ENCODE results near the gene U2AF1L4. TPM values are rescaled to one million over a fixed set of nuclear protein-coding genes. Genes with fewer than 3 reads are reported as not detected.

The U2AF1L4 gene
- total RNA-seq, 2 donors from 2014 or later, result 26.2 to 83.4 TPM

- intact Hi-C loops (cut with DNase I), result no loop called here
- Histone ChIP-seq H3K27ac (no peak overlapping the region), H3K4me3 (no peak overlapping the region), H3K27me3 (no peaks in the 10 kb centered on the region), H3K36me3 (replicated peaks in 1 of 2; ENCODE audit: insufficient read depth in 1 of 2, low read depth in 2 of 2) (no peaks in the 10 kb centered on the region), H3K9me3 (no peaks in the 10 kb centered on the region), H3K4me1 (no peaks in the 10 kb centered on the region)
- DNase-seq (no peak), ATAC-seq (no peak)
- 82% methylated on average over 22 to 28 of the region's 45 CpGs for WGBS, 2 donors
- TF ChIP-seq POLR2A (IDR thresholded peaks at IDR 0.05) (no peak), CTCF (IDR thresholded peaks at IDR 0.05) (no peak)
Measured at GRCh38 chr19:35784503-35785338, 39.5 kb upstream of the U2AF1L4 start.

GRCh38 chr19:35783469-35784434, 38.5 kb upstream of the U2AF1L4 start:
- Histone ChIP-seq H3K27me3 (no peaks in the 10 kb centered on the region), H3K4me3 (no peak overlapping the region), H3K36me3 (replicated peaks in 1 of 2; ENCODE audit: insufficient read depth in 1 of 2, low read depth in 2 of 2) (no peaks in the 10 kb centered on the region), H3K4me1 (no peaks in the 10 kb centered on the region), H3K9me3 (no peaks in the 10 kb centered on the region), H3K27ac (no peak overlapping the region)
- WGBS, 2 donors, result 90 to 91% methylated on average over 19 to 25 of the region's 28 CpGs
- intact Hi-C loops (cut with DNase I), result no loop called here
- no peak for ATAC-seq
- TF ChIP-seq POLR2A (IDR thresholded peaks at IDR 0.05) (no peak), CTCF (IDR thresholded peaks at IDR 0.05) (no peak)
- no peak for DNase-seq

GRCh38 chr19:35782589-35782988, 37.4 kb upstream of the U2AF1L4 start:
- DNase-seq, result no peak
- no peaks in the 10 kb centered on the region for H3K4me1 ChIP-seq
- H3K36me3 ChIP-seq (replicated peaks in 1 of 2; ENCODE audit: insufficient read depth in 1 of 2, low read depth in 2 of 2), result no peaks in the 10 kb centered on the region
- H3K4me3 ChIP-seq, result no peak overlapping the region
- no peaks in the 10 kb centered on the region for H3K9me3 ChIP-seq
- H3K27me3 ChIP-seq, result no peaks in the 10 kb centered on the region
- intact Hi-C loops (cut with DNase I), result no loop called here
- H3K27ac ChIP-seq, result no peak overlapping the region
- TF ChIP-seq CTCF (IDR thresholded peaks at IDR 0.05) (no peak), POLR2A (IDR thresholded peaks at IDR 0.05) (no peak)
- no peak for ATAC-seq
- WGBS, 2 donors, result 91 to 95% methylated on average over 9 to 12 of the region's 12 CpGs

- ATAC-seq, result no peak
- H3K36me3 ChIP-seq (replicated peaks in 1 of 2; ENCODE audit: insufficient read depth in 1 of 2, low read depth in 2 of 2), result no peaks in the 10 kb centered on the region
Measured at GRCh38 chr19:35781650-35782049, 36.4 kb upstream of the U2AF1L4 start.

More at GRCh38 chr19:35781650-35782049, 36.4 kb upstream of the U2AF1L4 start:
- intact Hi-C loops (cut with DNase I), result no loop called here
- H3K4me1 ChIP-seq, result no peaks in the 10 kb centered on the region
- no peak for TF ChIP-seq CTCF (IDR thresholded peaks at IDR 0.05)
- TF ChIP-seq POLR2A (IDR thresholded peaks at IDR 0.05), result no peak
- 88 to 90% methylated on average over 9 of the region's 9 CpGs for WGBS, 2 donors
- H3K4me3 ChIP-seq, result no peak overlapping the region
- H3K9me3 ChIP-seq, result no peaks in the 10 kb centered on the region
- DNase-seq, result no peak
- no peak overlapping the region for H3K27ac ChIP-seq
- no peaks in the 10 kb centered on the region for H3K27me3 ChIP-seq

Measured in body of pancreas (tissue), 4 donors.